Right atrium auricular region (tissue), 2 donors: ENCODE data around the gene MMP24OS. TPM values are rescaled to one million over a fixed set of nuclear protein-coding genes. Genes with fewer than 3 reads are reported as not detected.
"Not testable (repeated sequence)": the region's sequence is repeated elsewhere in the genome, so short reads cannot be mapped to it uniquely, and the experiment has no call there.

Experiments used
- DNase-seq: peaks from one replicate; pipeline ENCODE4 v3.0.0-alpha.2; 2019; ENCODE audit warnings: low spot score
- H3K27ac ChIP-seq, 2 donors: fragments of 200-600 bp; sonication (generic); 1 replicate in 1 of 2; 2 replicates in 1 of 2; pipeline ENCODE4 v1.5.1; 2016 to 2019
- H3K27me3 ChIP-seq, 2 donors: fragments of 200-600 bp; sonication (generic); one replicate each; pipeline versions ENCODE4 v1.5.1 to v1.6.0; 2017 to 2019
- H3K36me3 ChIP-seq: fragments of 200-600 bp; sonication (generic); one replicate; pipeline ENCODE4 v1.5.1; 2016
- H3K4me1 ChIP-seq, 2 donors: fragments of 200-600 bp; sonication (generic); one replicate each; pipeline versions ENCODE4 v1.5.1 to v1.6.0; 2017 to 2019
- H3K4me3 ChIP-seq, 2 donors: fragments of 200-600 bp; sonication (generic); 1 replicate in 1 of 2; 2 replicates in 1 of 2; pipeline ENCODE4 v1.5.1; 2017 to 2019; ENCODE audit warnings: mild to moderate bottlenecking in 1 of 2, moderate library complexity in 1 of 2
- H3K9me3 ChIP-seq, 2 donors: fragments of 200-600 bp; sonication (generic); one replicate each; pipeline ENCODE4 v1.5.1; 2019
- CTCF ChIP-seq, 2 donors: fragments of 200-600 bp; sonication (generic); IDR thresholded peaks; one replicate each; pipeline ENCODE4 v1.5.1; 2019; ENCODE audit warnings: antibody characterized with exemption in 2 of 2
- total RNA-seq, 2 donors: library from RNA; depleted of rRNA; stranded (reverse); fragments of >200 nt; gene quantifications; one replicate each; pipeline ENCODE4 v1.1.0, GENCODE V29; 2016

MMP24OS gene
- total RNA-seq, 2 donors from 2014 or later = 11.9 to 24.2 TPM

- DNase-seq = no peak
- no peaks in the 10 kb centered on the region for H3K27me3 ChIP-seq
- peaks cover 0 to 11% of the 10 kb centered on the region in 2 donors for H3K4me1 ChIP-seq
- no peaks in the 10 kb centered on the region for H3K9me3 ChIP-seq
- no peaks in the 10 kb centered on the region for H3K36me3 ChIP-seq
- H3K27ac ChIP-seq = no peak overlapping the region
- H3K4me3 ChIP-seq = no peak overlapping the region
- no peak for TF ChIP-seq CTCF (IDR thresholded peaks at IDR 0.05)
Observed at GRCh38 chr20:35316086-35316485, 38.2 kb upstream of the MMP24OS start.

GRCh38 chr20:35315632-35316020, 37.7 kb upstream of the MMP24OS start:
- H3K27me3 ChIP-seq, H3K9me3 ChIP-seq, DNase-seq, H3K4me3 ChIP-seq, H3K36me3 ChIP-seq, H3K27ac ChIP-seq: not testable (repeated sequence)
- H3K4me1 ChIP-seq = peaks cover 0 to 11% of the 10 kb centered on the region in 2 donors

- H3K27ac ChIP-seq = no peak overlapping the region
- no peak for TF ChIP-seq CTCF (IDR thresholded peaks at IDR 0.05)
- H3K27me3 ChIP-seq = no peaks in the 10 kb centered on the region
- H3K4me1 ChIP-seq = peaks cover 0 to 11% of the 10 kb centered on the region in 2 donors
- no peak for DNase-seq
- no peaks in the 10 kb centered on the region for H3K36me3 ChIP-seq
- H3K9me3 ChIP-seq = no peaks in the 10 kb centered on the region
- H3K4me3 ChIP-seq = no peak overlapping the region
Observed at GRCh38 chr20:35314816-35315631, 37.1 kb upstream of the MMP24OS start.

GRCh38 chr20:35312318-35312717, 34.4 kb upstream of the MMP24OS start:
- Histone ChIP-seq H3K9me3 (no peaks in the 10 kb centered on the region), H3K4me3 (no peak overlapping the region), H3K4me1 (peaks cover 0 to 15% of the 10 kb centered on the region in 2 donors), H3K27ac (no peak overlapping the region), H3K27me3 (no peaks in the 10 kb centered on the region), H3K36me3 (no peaks in the 10 kb centered on the region)
- no peak for DNase-seq
- TF ChIP-seq CTCF (IDR thresholded peaks at IDR 0.05) = no peak

GRCh38 chr20:35311822-35312221, 33.9 kb upstream of the MMP24OS start:
- Histone ChIP-seq H3K27ac (no peak overlapping the region), H3K9me3 (no peaks in the 10 kb centered on the region), H3K36me3 (no peaks in the 10 kb centered on the region), H3K4me1 (peaks cover 0 to 20% of the 10 kb centered on the region in 2 donors), H3K27me3 (no peaks in the 10 kb centered on the region), H3K4me3 (no peak overlapping the region)
- no peak for DNase-seq
- TF ChIP-seq CTCF (IDR thresholded peaks at IDR 0.05) = no peak

GRCh38 chr20:35311409-35311808, 33.5 kb upstream of the MMP24OS start:
- peaks cover 1% of the 10 kb centered on the region for H3K36me3 ChIP-seq
- no peak overlapping the region for H3K27ac ChIP-seq
- no peaks in the 10 kb centered on the region for H3K9me3 ChIP-seq
- H3K27me3 ChIP-seq = no peaks in the 10 kb centered on the region
- H3K4me3 ChIP-seq = no peak overlapping the region
- DNase-seq = no peak
- peaks cover 0 to 24% of the 10 kb centered on the region in 2 donors for H3K4me1 ChIP-seq
- no peak for TF ChIP-seq CTCF (IDR thresholded peaks at IDR 0.05)
